Thoracic aorta (tissue), 2 donors: Measurements from ENCODE around the gene CACNA1G. TPM values are rescaled to one million over a fixed set of nuclear protein-coding genes. Genes with fewer than 3 reads are reported as not detected.

Experiments
- ATAC-seq: fragments of 150-250 bp; one replicate; pipeline ENCODE4 v1.8.0; 2017; ENCODE audit warnings: low read depth; ENCODE audit not compliant: insufficient number of reproducible peaks, low FRiP score
- DNase-seq: peaks from one replicate; pipeline ENCODE4 v3.0.0-alpha.2; 2020; ENCODE audit warnings: low spot score
- H3K27ac ChIP-seq, 2 donors: fragments of 200-600 bp; sonication (generic); 1 replicate in 1 of 2; 2 replicates in 1 of 2; pipeline ENCODE4 v1.5.1; 2016; ENCODE audit warnings: mild to moderate bottlenecking in 2 of 2, moderate library complexity in 2 of 2
- H3K27me3 ChIP-seq: fragments of 200-600 bp; sonication (generic); replicated peaks from 2 replicates; pipeline ENCODE4 v1.6.0; 2016; ENCODE audit warnings: mild to moderate bottlenecking; ENCODE audit not compliant: insufficient read depth
- H3K36me3 ChIP-seq: fragments of 200-600 bp; sonication (generic); one replicate; pipeline ENCODE4 v1.5.1; 2016
- H3K4me1 ChIP-seq, 2 donors: fragments of 200-600 bp; sonication (generic); 1 replicate in 1 of 2; 2 replicates in 1 of 2; pipeline versions ENCODE4 v1.5.1 to v1.6.0; 2016; ENCODE audit warnings: low read depth in 2 of 2, mild to moderate bottlenecking in 1 of 2; ENCODE audit not compliant: control insufficient read depth in 1 of 2
- H3K4me3 ChIP-seq: fragments of 200-600 bp; sonication (generic); 2 replicates; pipeline ENCODE4 v1.5.1; 2016; ENCODE audit warnings: mild to moderate bottlenecking
- H3K9me3 ChIP-seq: fragments of 200-600 bp; sonication (generic); 2 replicates; pipeline ENCODE4 v1.5.1; 2016
- CTCF ChIP-seq: fragments of 200-600 bp; sonication (generic); IDR thresholded peaks from one replicate; pipeline ENCODE4 v1.5.1; 2019; ENCODE audit warnings: antibody characterized with exemption
- total RNA-seq, 2 donors: library from RNA; depleted of rRNA; stranded (reverse); fragments of >200 nt; gene quantifications; one replicate each; pipeline versions ENCODE4 v1.1.0 to v1.2.3, GENCODE V29; 2016

The CACNA1G gene
- total RNA-seq, 2 donors from 2014 or later, result 0.27 to 2.3 TPM

- no peak for TF ChIP-seq CTCF
- DNase-seq, result no peak
- Histone ChIP-seq H3K27me3 (no peaks in the 10 kb centered on the region), H3K27ac (no peak overlapping the region), H3K36me3 (no peaks in the 10 kb centered on the region), H3K4me1 (peaks cover 10 to 27% of the 10 kb centered on the region in 2 donors), H3K4me3 (no peak overlapping the region), H3K9me3 (no peaks in the 10 kb centered on the region)
- ATAC-seq, result no peak
Observed at GRCh38 chr17:50537721-50538548, 22.6 kb upstream of the CACNA1G start.

DNA sequence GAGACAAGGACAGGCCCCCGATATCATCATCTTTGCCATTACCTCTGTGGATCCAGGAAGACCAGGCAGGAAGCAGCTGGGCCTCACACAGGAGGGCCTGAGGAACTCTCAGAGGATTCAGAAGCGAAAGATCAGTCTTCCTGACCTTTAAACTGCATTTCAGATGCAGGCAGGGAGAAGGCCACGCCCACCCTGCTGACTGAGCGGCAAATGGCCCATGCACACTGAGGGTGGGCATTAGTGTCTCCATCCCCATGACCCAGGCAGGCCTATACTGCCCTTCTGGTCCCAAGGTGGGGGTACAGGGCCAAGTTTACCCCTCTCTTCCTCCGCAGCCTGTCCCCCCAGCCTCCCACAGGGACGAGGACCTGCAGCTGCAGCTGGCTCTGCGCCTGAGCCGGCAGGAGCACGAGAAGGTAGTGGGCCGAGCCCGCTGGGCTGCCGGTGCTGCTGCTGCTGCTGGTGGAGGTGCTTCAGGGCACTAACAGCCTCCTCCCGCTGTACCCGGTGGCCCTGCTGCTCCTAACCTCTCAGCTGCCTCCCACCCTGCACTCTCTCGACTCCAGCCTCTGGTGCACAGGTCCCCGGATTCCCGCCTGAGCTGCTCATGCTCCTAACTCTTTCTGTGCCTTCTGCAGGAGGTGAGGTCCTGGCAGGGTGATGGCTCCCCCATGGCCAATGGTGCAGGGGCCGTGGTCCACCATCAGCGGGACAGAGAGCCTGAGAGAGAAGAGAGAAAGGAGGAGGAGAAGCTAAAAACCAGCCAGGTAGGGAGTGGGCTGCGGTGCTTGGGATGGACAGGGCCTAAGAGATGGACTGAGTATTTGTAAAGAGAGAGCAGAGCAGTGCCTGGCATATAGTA, 21.7 kb upstream of the CACNA1G start:
- no peak for TF ChIP-seq CTCF
- H3K4me1 ChIP-seq, result peaks cover 10 to 20% of the 10 kb centered on the region in 2 donors
- no peaks in the 10 kb centered on the region for H3K9me3 ChIP-seq
- no peaks in the 10 kb centered on the region for H3K36me3 ChIP-seq
- H3K4me3 ChIP-seq, result no peak overlapping the region
- DNase-seq (no peak), ATAC-seq (no peak)
- H3K27me3 ChIP-seq, result no peaks in the 10 kb centered on the region
- no peak overlapping the region for H3K27ac ChIP-seq

DNA sequence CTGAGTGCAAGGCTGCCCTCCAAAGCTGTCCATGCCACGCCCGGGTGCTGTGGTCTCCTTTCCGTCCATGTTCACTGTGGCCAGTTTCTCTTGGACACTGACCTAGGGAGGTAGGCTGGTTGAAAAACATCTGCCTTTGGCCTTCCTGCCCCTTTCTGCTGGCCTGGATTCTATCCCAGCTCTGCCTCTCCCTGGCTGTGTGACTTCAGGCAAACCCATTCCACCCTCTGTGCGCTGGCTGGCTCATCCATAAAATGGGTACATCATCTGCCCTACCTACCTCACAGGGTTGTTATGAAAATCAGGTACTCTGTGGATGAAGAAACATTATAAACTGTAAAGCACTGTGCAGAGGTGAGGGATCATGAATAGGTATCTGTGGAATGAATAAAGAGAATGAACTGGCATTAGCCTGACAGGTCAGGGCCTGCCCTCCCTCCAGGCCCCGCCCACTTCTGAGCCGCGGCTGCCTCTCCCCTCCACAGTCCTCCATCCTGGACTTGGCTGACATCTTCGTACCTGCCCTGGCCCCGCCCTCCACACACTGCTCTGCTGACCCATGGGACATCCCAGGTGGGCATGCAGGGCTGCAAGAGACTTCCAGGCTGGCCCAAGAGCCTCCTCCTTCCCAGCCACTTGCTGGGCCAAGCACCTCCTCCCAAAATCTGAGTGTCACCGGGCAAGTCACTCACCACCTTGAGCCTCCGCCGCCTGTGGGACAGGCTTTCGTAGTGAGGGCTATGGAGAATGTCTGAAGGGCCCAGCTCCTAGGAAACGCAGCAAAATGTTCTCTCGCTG, 20.6 kb upstream of the CACNA1G start:
- no peak overlapping the region for H3K27ac ChIP-seq
- peaks cover 10 to 15% of the 10 kb centered on the region in 2 donors for H3K4me1 ChIP-seq
- no peaks in the 10 kb centered on the region for H3K36me3 ChIP-seq
- no peak for TF ChIP-seq CTCF
- H3K27me3 ChIP-seq, result no peaks in the 10 kb centered on the region
- H3K4me3 ChIP-seq, result no peak overlapping the region
- no peaks in the 10 kb centered on the region for H3K9me3 ChIP-seq
- no peak for DNase-seq
- no peak for ATAC-seq

GRCh38 chr17:50540560-50541401, 19.7 kb upstream of the CACNA1G start:
- Histone ChIP-seq H3K27me3 (no peaks in the 10 kb centered on the region), H3K27ac (no peak overlapping the region), H3K4me3 (no peak overlapping the region), H3K36me3 (no peaks in the 10 kb centered on the region), H3K9me3 (no peaks in the 10 kb centered on the region), H3K4me1 (peaks cover 10 to 15% of the 10 kb centered on the region in 2 donors)
- no peak for ATAC-seq
- DNase-seq, result no peak
- TF ChIP-seq CTCF, result no peak
